HepG2 (cell line): Measurements from ENCODE around the gene SC5D. TPM values are rescaled to one million over a fixed set of nuclear protein-coding genes. Genes with fewer than 3 reads are reported as not detected.

ENCODE experiments used
- ATAC-seq: fragments of 200-7000 bp; cut with Tn5 transposase; 3 replicates; pipeline ENCODE4 v1.9.1; 2020; ENCODE audit warnings: mild to moderate bottlenecking, moderate library complexity
- BruUV-seq: library from RNA; stranded (reverse); fragments of 400-500 nt; replicated peaks from 2 replicates; lab custom pipeline; 2021; lab: Mats Ljungman, UMichigan
- CTCF ChIA-PET: fragments of 300-600 bp; formaldehyde crosslinking; extraction: SDS; loops from one replicate; lab custom pipeline; 2021; ENCODE audit warnings: low total read pairs, inconsistent platforms, low intra/inter-chr PET ratio; lab: Yijun Ruan, JAX
- POLR2A ChIA-PET: fragments of 350-600 bp; sonication (Branson Sonifier 250); formaldehyde crosslinking; loops from one replicate; lab custom pipeline; 2020; ENCODE audit warnings: antibody characterized with exemption, inconsistent platforms; lab: Yijun Ruan, JAX
- DNase-seq: peaks from one replicate; pipeline ENCODE4 v3.0.0-alpha.2; 2015; ENCODE audit warnings: low spot score
- FAIRE-seq: peaks from 3 replicates; lab custom pipeline; 2011; peaks lifted over from hg19 to GRCh38; lab: Jason Lieb, UNC
- H2AFZ ChIP-seq: one replicate; pipeline ENCODE4 v1.6.1; 2011; ENCODE audit warnings: low read length, inconsistent platforms
- H3K27ac ChIP-seq: fragments of 300-600 bp; 3 replicates; pipeline ENCODE4 v1.8.0; 2011; ENCODE audit warnings: mixed run types, mild to moderate bottlenecking, mixed read lengths, low read length, inconsistent platforms; ENCODE audit not compliant: insufficient read depth; ENCODE audit errors: extremely low read length
- H3K27me3 ChIP-seq, 2 experiments: fragments of 200-600 bp in 1 of 2; 2 replicates in 1 of 2; 3 replicates in 1 of 2; pipeline versions ENCODE4 v1.6.0 to v1.8.0; 2011; ENCODE audit warnings: low read length in 2 of 2, mild to moderate bottlenecking in 2 of 2, moderate library complexity in 2 of 2, inconsistent platforms in 1 of 2; ENCODE audit not compliant: insufficient read depth in 2 of 2, control insufficient read depth in 1 of 2
- H3K36me3 ChIP-seq, 2 experiments: fragments of 200-600 bp in 1 of 2; replicated peaks in 1 of 2; 2 replicates in 1 of 2; 3 replicates in 1 of 2; pipeline versions ENCODE4 v1.5.1 to v1.8.0; 2011; ENCODE audit warnings: low read length in 2 of 2, inconsistent platforms in 1 of 2; ENCODE audit not compliant: insufficient read depth in 2 of 2, control insufficient read depth in 1 of 2
- H3K4me1 ChIP-seq: 2 replicates; pipeline ENCODE4 v1.5.1; 2012; ENCODE audit warnings: low read length, inconsistent platforms; ENCODE audit not compliant: insufficient read depth
- H3K4me2 ChIP-seq: 2 replicates; pipeline ENCODE4 v1.6.0; 2011; ENCODE audit warnings: low read depth, low read length, inconsistent platforms
- H3K4me3 ChIP-seq, 3 experiments: fragments of 200-600 bp in 1 of 3; sonication (generic), shearing (Covaris generic) in 1 of 3; replicated peaks in 1 of 3; 2 replicates each; pipeline ENCODE4 v1.5.1; 2011 to 2016; ENCODE audit warnings: low read length in 3 of 3, inconsistent platforms in 2 of 3, low read depth in 2 of 3, mild to moderate bottlenecking in 2 of 3, control low read depth in 1 of 3, mixed read lengths in 1 of 3; ENCODE audit not compliant: insufficient read depth in 1 of 3
- H3K79me2 ChIP-seq: one replicate; pipeline ENCODE4 v1.6.1; 2011; ENCODE audit warnings: low read length, inconsistent platforms; ENCODE audit not compliant: insufficient read depth
- H3K9ac ChIP-seq: 2 replicates; pipeline ENCODE4 v1.6.0; 2011; ENCODE audit warnings: mild to moderate bottlenecking, low read depth, low read length, inconsistent platforms; ENCODE audit not compliant: insufficient read depth
- H3K9me3 ChIP-seq: 2 replicates; pipeline ENCODE4 v1.5.1; 2012; ENCODE audit warnings: mild to moderate bottlenecking, low read length
- H4K20me1 ChIP-seq: 2 replicates; pipeline ENCODE4 v1.6.0; 2011; ENCODE audit warnings: inconsistent platforms, mild to moderate bottlenecking, low read length, moderate library complexity; ENCODE audit not compliant: insufficient read depth
- ARID2 ChIP-seq: sonication (generic); formaldehyde crosslinking; IDR thresholded peaks from 2 replicates; pipeline ENCODE4 v1.8.1; 2022; ENCODE audit warnings: mild to moderate bottlenecking, missing genetic modification reagents, borderline replicate concordance
- ATM ChIP-seq: fragments of 450-650 bp; IDR thresholded peaks from 2 replicates; pipeline ENCODE4 v1.7.1; 2017; ENCODE audit warnings: mild to moderate bottlenecking, borderline replicate concordance
- CBFB ChIP-seq: sonication (generic); formaldehyde crosslinking; IDR thresholded peaks from 2 replicates; pipeline ENCODE4 v1.4.0; 2020; ENCODE audit warnings: missing genetic modification reagents
- CBX1 ChIP-seq: IDR thresholded peaks from one replicate; pipeline ENCODE4 v1.6.1; 2016; ENCODE audit warnings: antibody characterized with exemption, low read depth
- FOXO4 ChIP-seq: sonication (generic); formaldehyde crosslinking; conservative IDR thresholded peaks from 2 replicates; pipeline ENCODE4 v1.8.1; 2023; ENCODE audit warnings: missing genetic modification reagents
- PCBP1 ChIP-seq: fragments of 200-400 bp; formaldehyde crosslinking; IDR thresholded peaks from 2 replicates; pipeline ENCODE4 v1.6.1; 2017; ENCODE audit warnings: mild to moderate bottlenecking, low read depth, low read length, borderline replicate concordance
- PHF20 ChIP-seq: sonication (generic); formaldehyde crosslinking; IDR thresholded peaks from 2 replicates; pipeline ENCODE4 v1.5.0; 2020; ENCODE audit warnings: mild to moderate bottlenecking, missing genetic modification reagents
- SOX5 ChIP-seq: IDR thresholded peaks from 2 replicates; pipeline ENCODE4 v1.6.1; 2016; ENCODE audit warnings: borderline replicate concordance
- SRSF9 ChIP-seq: fragments of 200-400 bp; formaldehyde crosslinking; IDR thresholded peaks from 2 replicates; pipeline ENCODE4 v1.6.1; 2018; ENCODE audit warnings: borderline replicate concordance, mild to moderate bottlenecking, low read depth, low read length; ENCODE audit not compliant: insufficient read depth, poor library complexity, severe bottlenecking
- SRY ChIP-seq: sonication (generic); formaldehyde crosslinking; IDR thresholded peaks from 2 replicates; pipeline ENCODE4 v1.8.0; 2022; ENCODE audit warnings: mild to moderate bottlenecking, missing genetic modification reagents
- THYN1 ChIP-seq: sonication (generic); formaldehyde crosslinking; IDR thresholded peaks from 2 replicates; pipeline ENCODE4 v1.8.1; 2023; ENCODE audit warnings: low read depth, mild to moderate bottlenecking, moderate library complexity, missing genetic modification reagents, borderline replicate concordance
- ZFP62 ChIP-seq: sonication (generic); formaldehyde crosslinking; IDR thresholded peaks from 2 replicates; pipeline ENCODE4 v1.4.0; 2020; ENCODE audit warnings: missing genetic modification reagents
- ZKSCAN5 ChIP-seq: sonication (generic); formaldehyde crosslinking; IDR thresholded peaks from 2 replicates; pipeline ENCODE4 v1.5.1; 2020; ENCODE audit warnings: mild to moderate bottlenecking, missing genetic modification reagents
- ZNF33B ChIP-seq: sonication (generic); formaldehyde crosslinking; IDR thresholded peaks from 2 replicates; pipeline ENCODE4 v1.5.1; 2020; ENCODE audit warnings: mild to moderate bottlenecking, missing genetic modification reagents
- ZNF354B ChIP-seq: sonication (generic); formaldehyde crosslinking; IDR thresholded peaks from 2 replicates; pipeline ENCODE4 v1.8.0; 2022; ENCODE audit warnings: mild to moderate bottlenecking, missing genetic modification reagents
- ZNF562 ChIP-seq: sonication (generic); formaldehyde crosslinking; IDR thresholded peaks from 2 replicates; pipeline ENCODE4 v1.8.0; 2022; ENCODE audit warnings: missing genetic modification reagents, borderline replicate concordance
- ZNF605 ChIP-seq: sonication (generic); formaldehyde crosslinking; IDR thresholded peaks from 2 replicates; pipeline ENCODE4 v1.8.0; 2022; ENCODE audit warnings: mild to moderate bottlenecking, missing genetic modification reagents
- ZNF746 ChIP-seq: sonication (generic); formaldehyde crosslinking; IDR thresholded peaks from 2 replicates; pipeline ENCODE4 v1.8.0; 2022; ENCODE audit warnings: mild to moderate bottlenecking, missing genetic modification reagents
- WGBS: methylation state at CpG from one replicate; pipeline ENCODE4 v1.1.6; 2017; ENCODE audit warnings: low lambda C conversion rate; 5-methylcytosine and 5-hydroxymethylcytosine counted together
- in situ Hi-C: cut with HindIII; loops from 2 replicates; pipeline ENCODE4 v1.10.0; 2017; ENCODE audit warnings: low pct_unique_long_range_greater_than_20kb; ENCODE audit not compliant: extremely low pct_ligation_motif_present
- intact Hi-C: fragments of 100-400 bp; cut with micrococcal nuclease; formaldehyde crosslinking; loops from one replicate; pipeline ENCODE4 v1.10.0; 2022; ENCODE audit not compliant: unreplicated experiment
- polyA plus RNA-seq, 8 experiments: library from polyadenylated mRNA; depleted of rRNA in 3 of 8; stranded (reverse) in 7 of 8; unstranded in 1 of 8; fragments of >200 nt; fragmentation: Illumina TruSeq in 4 of 8; extraction: Trizol in 4 of 8; gene quantifications; 2 replicates each; pipeline versions ENCODE4 v1.2.1 to v1.2.3, GENCODE V29; 2011 to 2016; ENCODE audit warnings: low read depth in 4 of 8, missing spikeins in 1 of 8, mixed read lengths in 1 of 8; ENCODE audit not compliant: insufficient read depth in 1 of 8
- total RNA-seq, 5 experiments: library from RNA; depleted of rRNA; stranded (reverse); fragments of >200 nt; fragmentation: Illumina TruSeq; extraction: Trizol; gene quantifications; 2 replicates each; pipeline ENCODE4 v1.2.3, GENCODE V29; 2016; ENCODE audit warnings: low read depth in 1 of 5
- TF ChIP-seq, protein P1 (sequence below): sonication (generic); formaldehyde crosslinking; IDR thresholded peaks from 2 replicates; pipeline ENCODE4 v1.8.1; 2022; ENCODE audit warnings: mild to moderate bottlenecking, missing genetic modification reagents
- TF ChIP-seq, protein P2 (sequence below): sonication (generic); formaldehyde crosslinking; IDR thresholded peaks from 2 replicates; pipeline ENCODE4 v1.5.0; 2020; ENCODE audit warnings: missing genetic modification reagents
- TF ChIP-seq, protein P3 (sequence below): sonication (generic); formaldehyde crosslinking; IDR thresholded peaks from 2 replicates; pipeline ENCODE4 v1.8.1; 2023; ENCODE audit warnings: mild to moderate bottlenecking, moderate library complexity, missing genetic modification reagents

The SC5D gene
- total and polyA plus RNA-seq, 2 of the 13 experiments (the other 11 are each of a cell fraction or from before 2014, with no cell fraction given), result 84.4 to 155 TPM

- TSS peak; percentile 98 for BruUV-seq
- peak; percentile 3; the same call in 2 of the 3 replicates for ATAC-seq
- WGBS, result under 1% methylated on average over 19 of the region's 19 CpGs
- TF ChIP-seq, protein P1, sequence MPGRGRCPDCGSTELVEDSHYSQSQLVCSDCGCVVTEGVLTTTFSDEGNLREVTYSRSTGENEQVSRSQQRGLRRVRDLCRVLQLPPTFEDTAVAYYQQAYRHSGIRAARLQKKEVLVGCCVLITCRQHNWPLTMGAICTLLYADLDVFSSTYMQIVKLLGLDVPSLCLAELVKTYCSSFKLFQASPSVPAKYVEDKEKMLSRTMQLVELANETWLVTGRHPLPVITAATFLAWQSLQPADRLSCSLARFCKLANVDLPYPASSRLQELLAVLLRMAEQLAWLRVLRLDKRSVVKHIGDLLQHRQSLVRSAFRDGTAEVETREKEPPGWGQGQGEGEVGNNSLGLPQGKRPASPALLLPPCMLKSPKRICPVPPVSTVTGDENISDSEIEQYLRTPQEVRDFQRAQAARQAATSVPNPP (CRISPR knock-in tag), result no peak
- TF ChIP-seq ZKSCAN5 (CRISPR knock-in tag) (no peak), CBFB (no peak), SRSF9 (no peak), ZNF33B (CRISPR knock-in tag) (no peak), CBX1 (no peak), ZNF605 (CRISPR knock-in tag) (no peak), SOX5 (CRISPR knock-in tag) (no peak), ARID2 (CRISPR knock-in tag) (0 out of 2 replicates have a peak, but pooled peaks have one; percentile 45), SRY (no peak), ATM (no peak), PHF20 (CRISPR knock-in tag) (no peak), ZNF562 (no peak), THYN1 (CRISPR knock-in tag) (no peak; the same call in 1 of the 2 replicates), ZFP62 (CRISPR knock-in tag) (no peak), PCBP1 (no peak), ZNF746 (CRISPR knock-in tag) (no peak), FOXO4 (CRISPR knock-in tag) (0 out of 2 replicates have a peak, but pooled peaks have one; percentile 61), ZNF354B (0 out of 2 replicates have a peak, but pooled peaks have one; percentile 44)
- TF ChIP-seq, protein P2, sequence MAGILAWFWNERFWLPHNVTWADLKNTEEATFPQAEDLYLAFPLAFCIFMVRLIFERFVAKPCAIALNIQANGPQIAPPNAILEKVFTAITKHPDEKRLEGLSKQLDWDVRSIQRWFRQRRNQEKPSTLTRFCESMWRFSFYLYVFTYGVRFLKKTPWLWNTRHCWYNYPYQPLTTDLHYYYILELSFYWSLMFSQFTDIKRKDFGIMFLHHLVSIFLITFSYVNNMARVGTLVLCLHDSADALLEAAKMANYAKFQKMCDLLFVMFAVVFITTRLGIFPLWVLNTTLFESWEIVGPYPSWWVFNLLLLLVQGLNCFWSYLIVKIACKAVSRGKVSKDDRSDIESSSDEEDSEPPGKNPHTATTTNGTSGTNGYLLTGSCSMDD, result no peak
- TF ChIP-seq, protein P3, sequence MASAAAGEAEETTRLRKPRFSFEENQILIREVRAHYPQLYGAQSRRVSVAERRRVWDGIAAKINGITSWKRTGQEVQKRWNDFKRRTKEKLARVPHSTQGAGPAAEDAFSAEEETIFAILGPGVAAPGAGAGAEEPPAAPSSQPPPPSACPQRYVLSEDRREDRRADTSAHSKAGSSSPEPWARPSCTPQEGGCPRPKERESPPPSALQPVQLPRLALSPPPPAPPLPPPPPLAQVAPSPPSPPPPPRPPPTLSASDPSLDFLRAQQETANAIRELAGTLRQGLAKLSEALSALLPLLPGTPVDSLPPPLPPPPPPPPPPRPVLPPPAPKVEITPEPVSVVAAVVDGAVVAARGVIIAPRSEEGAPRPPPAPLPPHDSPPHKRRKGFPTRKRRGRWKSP, result no peak; the same call in 1 of the 2 replicates
These were observed 576 bp upstream of the SC5D start for GRCh38 chr11:121291896-121292494.

More at GRCh38 chr11:121291896-121292494, 576 bp upstream of the SC5D start:
- intact Hi-C loops, result no loop called here
- Histone ChIP-seq H3K4me1 (peaks cover 41% of the 10 kb centered on the region), H4K20me1 (peaks cover 28% of the 10 kb centered on the region), H3K9me3 (no peaks in the 10 kb centered on the region), H3K79me2 (peaks cover 43% of the 10 kb centered on the region), H3K9ac (peak overlapping the region; percentile 70), H3K4me3 (peak overlapping the region; percentile 83 to 93 (median 90)), H3K27me3 (peaks cover 2 to 10% of the 10 kb centered on the region in 2 experiments; a peak in 2 of 5 replicates), H3K36me3 (peaks cover 0 to 2% of the 10 kb centered on the region in 2 experiments; a peak in 1 of 5 replicates), H3K27ac (peak overlapping the region; percentile 66), H3K4me2 (peak overlapping the region; percentile 100), H2AFZ (peak overlapping the region; percentile 98)
- in situ Hi-C loops, result no loop called here
- DNase-seq, result no peak
- no peak for FAIRE-seq
- CTCF ChIA-PET, result no interaction called here
- POLR2A ChIA-PET, result interaction anchor here (0.9 to 1.2 kb wide), 3 partner anchors 159 to 270 kb away, joined by 3 to 4 read pairs (median 3); no protein-coding TSS in a partner anchor
